ENCODE data around the gene ZDHHC7.

DNA sequence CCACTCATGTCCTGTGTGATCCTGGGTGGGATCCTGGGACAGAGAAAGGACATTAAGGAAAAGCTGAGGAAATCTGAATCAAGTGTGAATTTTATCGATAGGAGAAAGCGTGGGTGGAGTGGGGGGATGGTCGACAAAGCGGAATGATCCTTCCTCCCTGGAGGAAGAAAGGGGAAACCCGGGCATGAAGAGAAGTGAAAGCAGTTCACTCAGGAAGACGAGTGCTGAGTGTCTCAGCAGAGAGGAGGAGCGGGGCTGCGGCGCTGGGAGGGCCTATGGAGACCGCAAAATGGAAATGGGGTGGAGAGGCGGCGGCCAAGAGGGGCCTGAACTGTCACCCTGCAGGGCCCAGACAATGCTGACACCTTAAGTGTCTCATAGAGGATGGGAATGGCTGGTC lies 8.7 kb downstream of the ZDHHC7 start:
- no peak for TF ChIP-seq CTCF (IDR thresholded peaks at IDR 0.05; ENCODE audit: low read length)
- TF ChIP-seq EZH2 (IDR thresholded peaks at IDR 0.05; ENCODE audit: borderline replicate concordance, low read length): no peak

Measured in OCI-LY1 (cell line).